HCT116 (cell line): ENCODE results near the gene SPATA20. TPM values are rescaled to one million over a fixed set of nuclear protein-coding genes. Genes with fewer than 3 reads are reported as not detected.

Source experiments
- ATAC-seq: fragments of 200-7000 bp; cut with Tn5 transposase; 2 replicates; pipeline ENCODE4 v1.9.1; 2020; ENCODE audit warnings: mild to moderate bottlenecking, moderate library complexity
- BruUV-seq: library from RNA; stranded (reverse); fragments of 400-500 nt; replicated peaks from 2 replicates; lab custom pipeline; 2021; lab: Mats Ljungman, UMichigan
- CTCF ChIA-PET: fragments of 300-600 bp; sonication (Branson Sonifier 250); formaldehyde crosslinking; loops from one replicate; lab custom pipeline; 2021; ENCODE audit warnings: antibody characterized with exemption; lab: Charles Lee
- POLR2A ChIA-PET: fragments of 300-600, 350-600 bp; sonication (Branson Sonifier 250); formaldehyde crosslinking; loops from one replicate; lab custom pipeline; 2021; ENCODE audit warnings: antibody characterized with exemption; lab: Charles Lee
- RAD21 ChIA-PET, 2 experiments: fragments of 300-600 bp; sonication (Branson Sonifier 250); formaldehyde crosslinking; loops; one replicate each; lab custom pipeline; 2023; ENCODE audit warnings: low total read pairs in 2 of 2; ENCODE audit not compliant: uncharacterized antibody in 2 of 2, unreplicated experiment in 2 of 2, low non-redundant PET in 1 of 2; lab: Charles Lee
- DNase-seq: peaks from one replicate; pipeline ENCODE4 v3.0.0-alpha.2; 2010; ENCODE audit warnings: low read depth, low spot score
- H2AFZ ChIP-seq: fragments of 200-600 bp; shearing (Covaris generic), sonication (generic); 2 replicates; pipeline ENCODE4 v1.6.1; 2017; ENCODE audit warnings: low read depth, mixed run types, mixed read lengths, antibody characterized with exemption, low read length; ENCODE audit not compliant: poor library complexity, severe bottlenecking
- H3K27ac ChIP-seq: 2 replicates; pipeline ENCODE4 v1.5.1; 2012; ENCODE audit warnings: low read depth, low read length
- H3K27me3 ChIP-seq: fragments of 200-600 bp; sonication (generic); 2 replicates; pipeline ENCODE4 v1.6.1; 2016; ENCODE audit warnings: mixed run types, low read length, mixed read lengths; ENCODE audit not compliant: insufficient read depth
- H3K36me3 ChIP-seq, 2 experiments: fragments of 200-500 bp in 1 of 2; fragments of 200-600 bp in 1 of 2; sonication (Bioruptor generic) in 1 of 2; sonication (generic) in 1 of 2; 2 replicates each; pipeline versions ENCODE4 v1.5.1 to v1.6.1; 2014 to 2016; ENCODE audit warnings: low read length in 2 of 2, inconsistent platforms in 1 of 2, mixed read lengths in 1 of 2, mixed run types in 1 of 2; ENCODE audit not compliant: insufficient read depth in 2 of 2, control insufficient read depth in 1 of 2
- H3K4me1 ChIP-seq, 2 experiments: fragments of 200-600 bp in 1 of 2; sonication (generic) in 1 of 2; 2 replicates each; pipeline versions ENCODE4 v1.5.1 to v1.6.1; 2012 to 2017; ENCODE audit warnings: low read length in 2 of 2, inconsistent platforms in 1 of 2, mild to moderate bottlenecking in 1 of 2, mixed read lengths in 1 of 2, mixed run types in 1 of 2, moderate library complexity in 1 of 2; ENCODE audit not compliant: insufficient read depth in 2 of 2, control insufficient read depth in 1 of 2
- H3K4me2 ChIP-seq: fragments of 200-600 bp; sonication (generic); 2 replicates; pipeline ENCODE4 v1.6.1; 2017; ENCODE audit warnings: mixed run types, low read length, mixed read lengths
- H3K4me3 ChIP-seq, 2 experiments: fragments of 200-600 bp in 1 of 2; sonication (generic) in 1 of 2; replicated peaks in 1 of 2; 2 replicates each; pipeline ENCODE4 v1.5.1; 2011 to 2016; ENCODE audit warnings: low read length in 2 of 2, control low read depth in 1 of 2, low read depth in 1 of 2, mild to moderate bottlenecking in 1 of 2, mixed read lengths in 1 of 2, mixed run types in 1 of 2
- H3K79me2 ChIP-seq: fragments of 200-600 bp; sonication (generic); 2 replicates; pipeline ENCODE4 v1.6.1; 2017; ENCODE audit warnings: mild to moderate bottlenecking, mixed run types, low read length, moderate library complexity, mixed read lengths; ENCODE audit not compliant: insufficient read depth
- H3K9ac ChIP-seq: fragments of 200-600 bp; sonication (generic); 2 replicates; pipeline ENCODE4 v1.6.1; 2016; ENCODE audit warnings: low read length, mixed read lengths
- H3K9me2 ChIP-seq: fragments of 200-600 bp; sonication (generic), shearing (Covaris generic); 2 replicates; pipeline ENCODE4 v1.6.1; 2017; ENCODE audit warnings: mixed run types, mild to moderate bottlenecking, moderate library complexity; ENCODE audit not compliant: insufficient read depth
- H3K9me3 ChIP-seq, 2 experiments: fragments of 200-500 bp in 1 of 2; fragments of 200-600 bp in 1 of 2; sonication (Bioruptor generic) in 1 of 2; sonication (generic) in 1 of 2; 2 replicates each; pipeline ENCODE4 v1.6.1; 2014 to 2017; ENCODE audit warnings: low read length in 2 of 2, mixed read lengths in 2 of 2, inconsistent platforms in 1 of 2, low read depth in 1 of 2, mild to moderate bottlenecking in 1 of 2, mixed run types in 1 of 2, moderate library complexity in 1 of 2; ENCODE audit not compliant: control insufficient read depth in 1 of 2, insufficient read depth in 1 of 2
- H4K20me1 ChIP-seq: fragments of 200-600 bp; sonication (generic), shearing (Covaris generic); 2 replicates; pipeline ENCODE4 v1.6.1; 2017; ENCODE audit warnings: mixed run types, mild to moderate bottlenecking, moderate library complexity; ENCODE audit not compliant: insufficient read depth
- CBX3 ChIP-seq: IDR thresholded peaks from 2 replicates; pipeline ENCODE4 v1.6.1; 2012; ENCODE audit warnings: low read depth
- CEBPB ChIP-seq: IDR thresholded peaks from 2 replicates; pipeline ENCODE4 v1.6.1; 2012; ENCODE audit warnings: low read depth
- CTCF ChIP-seq, 3 experiments: fragments of 200-600 bp in 1 of 3; sonication (generic) in 1 of 3; IDR thresholded peaks in 2 of 3; conservative IDR thresholded peaks in 1 of 3; 2 replicates each; pipeline ENCODE4 v1.5.1; 2012 to 2017; ENCODE audit warnings: low read depth in 2 of 3, low read length in 2 of 3, antibody characterized with exemption in 1 of 3, borderline replicate concordance in 1 of 3, control low read depth in 1 of 3, mild to moderate bottlenecking in 1 of 3, mixed read lengths in 1 of 3, mixed run types in 1 of 3, moderate library complexity in 1 of 3; ENCODE audit not compliant: insufficient read depth in 1 of 3
- EGR1 ChIP-seq: IDR thresholded peaks from 2 replicates; pipeline ENCODE4 v1.6.1; 2012; ENCODE audit warnings: low read depth
- EZH2phosphoT487 ChIP-seq: fragments of 200-600 bp; IDR thresholded peaks from 2 replicates; pipeline ENCODE4 v1.6.1; 2018; ENCODE audit warnings: antibody characterized with exemption, borderline replicate concordance
- FOSL1 ChIP-seq: IDR thresholded peaks from 2 replicates; pipeline ENCODE4 v1.6.1; 2012; ENCODE audit warnings: low read depth
- JUND ChIP-seq: IDR thresholded peaks from 2 replicates; pipeline ENCODE4 v1.6.1; 2012
- MAX ChIP-seq: IDR thresholded peaks from 2 replicates; pipeline ENCODE4 v1.6.1; 2012
- POLR2A ChIP-seq: IDR thresholded peaks from 2 replicates; pipeline ENCODE4 v1.7.0; 2011; ENCODE audit warnings: borderline replicate concordance; ENCODE audit not compliant: insufficient read depth, insufficient read length; ENCODE audit errors: extremely low read depth
- POLR2AphosphoS5 ChIP-seq: IDR thresholded peaks from 2 replicates; pipeline ENCODE4 v1.6.1; 2011; ENCODE audit warnings: mild to moderate bottlenecking, low read depth, low read length, moderate library complexity
- RAD21 ChIP-seq: IDR thresholded peaks from 2 replicates; pipeline ENCODE4 v1.6.1; 2012; ENCODE audit warnings: low read depth, mild to moderate bottlenecking
- REST ChIP-seq: IDR thresholded peaks from 2 replicates; pipeline ENCODE4 v1.6.1; 2012; ENCODE audit warnings: low read depth
- SIN3A ChIP-seq: IDR thresholded peaks from 2 replicates; pipeline ENCODE4 v1.6.1; 2012; ENCODE audit warnings: low read depth
- SRF ChIP-seq: IDR thresholded peaks from 2 replicates; pipeline ENCODE4 v1.6.1; 2012; ENCODE audit warnings: low read depth
- TCF7L2 ChIP-seq: IDR thresholded peaks from 2 replicates; pipeline ENCODE4 v1.7.0; 2011; ENCODE audit warnings: borderline replicate concordance, inconsistent platforms; ENCODE audit not compliant: insufficient read depth, insufficient read length; ENCODE audit errors: extremely low read depth
- YY1 ChIP-seq: IDR thresholded peaks from 2 replicates; pipeline ENCODE4 v1.6.1; 2011; ENCODE audit warnings: low read length, low read depth, moderate library complexity, mild to moderate bottlenecking; ENCODE audit not compliant: insufficient replicate concordance; ENCODE audit errors: extremely low read depth
- ZFX ChIP-seq: fragments of 450-650 bp; IDR thresholded peaks from 2 replicates; pipeline ENCODE4 v1.6.1; 2017
- ZNF274 ChIP-seq: fragments of 200-500 bp; sonication (Bioruptor generic); IDR thresholded peaks from 2 replicates; pipeline ENCODE4 v1.6.1; 2014; ENCODE audit warnings: mild to moderate bottlenecking, low read depth, low read length, inconsistent platforms
- intact Hi-C: fragments of 100-400 bp; cut with micrococcal nuclease; formaldehyde crosslinking; loops from 2 replicates; pipeline ENCODE4 v1.10.0; 2022
- total RNA-seq: library from RNA; stranded (reverse); gene quantifications from one replicate; pipeline ENCODE4 v1.2.1, GENCODE V29; 2021; ENCODE audit not compliant: unreplicated experiment

The SPATA20 gene
- total RNA-seq, 1 experiment from 2014 or later, result 57.5 TPM

- Histone ChIP-seq H3K27me3 (no peaks in the 10 kb centered on the region), H3K27ac (peak overlapping the region; percentile 75; the same call in 1 of the 2 replicates), H3K4me2 (no peak overlapping the region; the same call in 1 of the 2 replicates), H3K9me3 (no peaks in the 10 kb centered on the region), H3K9ac (no peak overlapping the region), H3K36me3 (no peaks in the 10 kb centered on the region), H2AFZ (no peak overlapping the region), H3K79me2 (no peaks in the 10 kb centered on the region; the same call in 1 of the 2 replicates), H3K9me2 (no peaks in the 10 kb centered on the region), H3K4me3 (no peak overlapping the region), H4K20me1 (no peaks in the 10 kb centered on the region), H3K4me1 (peaks cover 12 to 42% of the 10 kb centered on the region in 2 experiments)
- POLR2A ChIA-PET, result no interaction called here
- ATAC-seq (no peak), DNase-seq (no peak)
- RAD21 ChIA-PET, result interaction anchor here in 1 of 2 experiments (1.0 kb wide), 1 partner anchor 156 kb away, joined by 5 read pairs; no protein-coding TSS in a partner anchor
- no TSS peak for BruUV-seq
- TF ChIP-seq SIN3A (no peak), REST (no peak), ZFX (no peak), FOSL1 (no peak), MAX (no peak), EGR1 (no peak), CTCF (IDR thresholded peaks at IDR 0.05 in 2 of 3, conservative IDR thresholded peaks at IDR 0.05 in 1 of 3; ENCODE audit: borderline replicate concordance in 1 of 3, insufficient read depth in 1 of 3, low read depth in 2 of 3, low read length in 2 of 3) (no peak), EZH2phosphoT487 (no peak), CEBPB (no peak), POLR2AphosphoS5 (no peak), POLR2A (no peak), RAD21 (no peak), CBX3 (no peak), JUND (no peak), YY1 (no peak), SRF (no peak), ZNF274 (no peak), TCF7L2 (no peak)
- intact Hi-C loops, result loop anchor here (10.0 kb wide), 1 partner anchor 606 kb away; the partner anchor contains the start of gene NME1
- CTCF ChIA-PET, result interaction anchor here (0.6 to 3.0 kb wide), 5 partner anchors 12 to 158 kb away, joined by 3 to 63 read pairs (median 22); partner anchors contain the start of gene CACNA1G
These were observed 1.9 kb downstream of the SPATA20 start for GRCh38 chr17:50548831-50549230.
